Natural killer cell treated with Interleukin-12 subunit alpha and Interleukin-12 subunit beta and Interleukin-15 and Interleukin-18, amount 100 ng/mL, for 72 hours (primary cell): ENCODE data around the gene SLC22A4. TPM values are rescaled to one million over a fixed set of nuclear protein-coding genes. Genes with fewer than 3 reads are reported as not detected.

ENCODE experiments used
- ATAC-seq, 2 donors: fragments of 150-1000 bp; cut with Tn5 transposase in 1 of 2; sonication (Bioruptor Pico), chemical (Tn5 transposase) in 1 of 2; 2 replicates each; pipeline ENCODE4 v1.10.0; 2021
- DNase-seq: peaks from one replicate; pipeline ENCODE4 v3.0.0; 2022; ENCODE audit warnings: low spot score
- H3K27ac Mint-ChIP-seq, 2 donors: 1 replicate in 1 of 2; 2 replicates in 1 of 2; pipeline ENCODE4 v1.8.0; 2022; ENCODE audit warnings: mixed read lengths in 2 of 2, mild to moderate bottlenecking in 1 of 2, moderate library complexity in 1 of 2
- H3K27me3 Mint-ChIP-seq, 2 donors: 1 replicate in 1 of 2; 2 replicates in 1 of 2; pipeline ENCODE4 v1.8.0; 2022; ENCODE audit warnings: mixed read lengths in 2 of 2
- H3K36me3 Mint-ChIP-seq: one replicate; pipeline ENCODE4 v1.8.0; 2022; ENCODE audit warnings: mixed read lengths
- H3K4me1 Mint-ChIP-seq, 2 donors: 1 replicate in 1 of 2; 2 replicates in 1 of 2; pipeline ENCODE4 v1.8.0; 2022; ENCODE audit warnings: low read depth in 2 of 2, mixed read lengths in 2 of 2, mild to moderate bottlenecking in 1 of 2
- H3K4me3 Mint-ChIP-seq: one replicate; pipeline ENCODE4 v1.8.0; 2022; ENCODE audit warnings: mixed read lengths
- H3K9me3 Mint-ChIP-seq: 2 replicates; pipeline ENCODE4 v1.8.0; 2022; ENCODE audit warnings: mixed read lengths
- total RNA-seq, 2 donors: library from RNA; stranded (reverse); gene quantifications; one replicate each; pipeline ENCODE4 v1.2.3, GENCODE V29; 2022

SLC22A4 gene
- 1 to 10 TPM in 1 of 2 donors, under 1 TPM in 1; 0.93 to 2.5 TPM for total RNA-seq

- Mint-ChIP-seq H3K36me3 (no peaks in the 10 kb centered on the region), H3K9me3 (no peaks in the 10 kb centered on the region), H3K27ac (peak within 1 kb of the TSS; percentile 83 to 86), H3K4me3 (peak within 1 kb of the TSS; percentile 89), H3K4me1 (peaks cover 30 to 36% of the 10 kb centered on the region in 2 donors), H3K27me3 (peaks cover 15 to 22% of the 10 kb centered on the region in 2 donors)
- DNase-seq = peak; percentile 86
- peak; percentile 80 to 85 for ATAC-seq
Measured at GRCh38 chr5:132293992-132294727, at the start of gene SLC22A4. Gene SLC22A4 (plus strand): TSS chr5:132294394. CDS start chr5:132294617, 223 bp downstream.

- Mint-ChIP-seq H3K27me3 (peaks cover 16 to 35% of the 10 kb centered on the region in 2 donors), H3K9me3 (peaks cover 11% of the 10 kb centered on the region), H3K4me1 (no peaks in the 10 kb centered on the region), H3K36me3 (peaks cover 28% of the 10 kb centered on the region), H3K4me3 (no peak overlapping the region), H3K27ac (no peak overlapping the region)
- no peak for ATAC-seq
- no peak for DNase-seq
Measured at GRCh38 chr5:132245593-132245992, 48.6 kb upstream of the SLC22A4 start.

GRCh38 chr5:132246806-132247205 is 47.4 kb upstream of the SLC22A4 start:
- Mint-ChIP-seq H3K27ac (no peak overlapping the region), H3K27me3 (peaks cover 16 to 35% of the 10 kb centered on the region in 2 donors), H3K9me3 (peaks cover 11% of the 10 kb centered on the region), H3K36me3 (peaks cover 28% of the 10 kb centered on the region), H3K4me3 (no peak overlapping the region), H3K4me1 (no peaks in the 10 kb centered on the region)
- no peak for DNase-seq
- ATAC-seq = no peak

GRCh38 chr5:132250547-132250946 is 43.6 kb upstream of the SLC22A4 start:
- ATAC-seq = no peak
- Mint-ChIP-seq H3K4me1 (no peaks in the 10 kb centered on the region), H3K36me3 (peaks cover 14% of the 10 kb centered on the region), H3K27ac (no peak overlapping the region), H3K27me3 (peaks cover 6 to 21% of the 10 kb centered on the region in 2 donors), H3K9me3 (peaks cover 3% of the 10 kb centered on the region), H3K4me3 (no peak overlapping the region)
- no peak for DNase-seq

- Mint-ChIP-seq H3K4me3 (no peak overlapping the region), H3K36me3 (peaks cover 9% of the 10 kb centered on the region), H3K27me3 (peaks cover 6 to 18% of the 10 kb centered on the region in 2 donors), H3K27ac (no peak overlapping the region), H3K4me1 (no peaks in the 10 kb centered on the region), H3K9me3 (no peaks in the 10 kb centered on the region)
- ATAC-seq = peak in 1 of 2 donors; percentile 43
- peak; percentile 59 for DNase-seq
Measured at GRCh38 chr5:132251220-132251725, 42.9 kb upstream of the SLC22A4 start.

GRCh38 chr5:132253008-132253441 is 41.2 kb upstream of the SLC22A4 start:
- ATAC-seq (no peak), DNase-seq (peak; percentile 13)
- Mint-ChIP-seq H3K27ac (no peak overlapping the region), H3K36me3 (no peaks in the 10 kb centered on the region), H3K4me3 (no peak overlapping the region), H3K27me3 (peaks cover 10 to 17% of the 10 kb centered on the region in 2 donors), H3K4me1 (no peaks in the 10 kb centered on the region), H3K9me3 (no peaks in the 10 kb centered on the region)

GRCh38 chr5:132253452-132254320 is 40.5 kb upstream of the SLC22A4 start:
- Mint-ChIP-seq H3K27me3 (peaks cover 10 to 17% of the 10 kb centered on the region in 2 donors), H3K9me3 (no peaks in the 10 kb centered on the region), H3K4me3 (no peak overlapping the region), H3K4me1 (no peaks in the 10 kb centered on the region), H3K27ac (no peak overlapping the region), H3K36me3 (no peaks in the 10 kb centered on the region)
- ATAC-seq (peak; percentile 18 to 28), DNase-seq (peak; percentile 44)

- H3K4me1 Mint-ChIP-seq = no peaks in the 10 kb centered on the region
- ATAC-seq (no peak), DNase-seq (peak; percentile 46)
- no peaks in the 10 kb centered on the region for H3K9me3 Mint-ChIP-seq
- peaks cover 10 to 17% of the 10 kb centered on the region in 2 donors for H3K27me3 Mint-ChIP-seq
- no peak overlapping the region for H3K27ac Mint-ChIP-seq
- no peaks in the 10 kb centered on the region for H3K36me3 Mint-ChIP-seq
- H3K4me3 Mint-ChIP-seq = no peak overlapping the region
Measured at GRCh38 chr5:132254321-132254977, 39.7 kb upstream of the SLC22A4 start.

GRCh38 chr5:132256086-132256782 is 38.0 kb upstream of the SLC22A4 start:
- Mint-ChIP-seq H3K9me3 (no peaks in the 10 kb centered on the region), H3K4me3 (no peak overlapping the region), H3K36me3 (no peaks in the 10 kb centered on the region), H3K4me1 (peaks cover 0 to 5% of the 10 kb centered on the region in 2 donors), H3K27me3 (peaks cover 11% of the 10 kb centered on the region in 2 donors), H3K27ac (peak overlapping the region in 1 of 2 donors; percentile 13)
- ATAC-seq = no peak
- DNase-seq = no peak

GRCh38 chr5:132256783-132257130 is 37.4 kb upstream of the SLC22A4 start:
- H3K4me3 Mint-ChIP-seq = no peak overlapping the region
- no peak for DNase-seq
- peak overlapping the region in 1 of 2 donors; percentile 13 for H3K27ac Mint-ChIP-seq
- H3K36me3 Mint-ChIP-seq = no peaks in the 10 kb centered on the region
- H3K4me1 Mint-ChIP-seq = peaks cover 0 to 5% of the 10 kb centered on the region in 2 donors
- H3K27me3 Mint-ChIP-seq = peaks cover 11% of the 10 kb centered on the region in 2 donors
- ATAC-seq = no peak
- H3K9me3 Mint-ChIP-seq = no peaks in the 10 kb centered on the region

- DNase-seq = no peak
- Mint-ChIP-seq H3K9me3 (no peaks in the 10 kb centered on the region), H3K27ac (peak within 1 kb of the TSS in 1 of 2 donors; percentile 13), H3K27me3 (peaks cover 11% of the 10 kb centered on the region in 2 donors), H3K4me1 (peaks cover 0 to 5% of the 10 kb centered on the region in 2 donors), H3K4me3 (no peak within 1 kb of the TSS), H3K36me3 (no peaks in the 10 kb centered on the region)
- ATAC-seq = no peak
Measured at GRCh38 chr5:132257131-132258101, 36.8 kb upstream of the SLC22A4 start, which contains the start of gene PDLIM4. Gene PDLIM4 (plus strand): TSS chr5:132257696. CDS start chr5:132257735, 39 bp downstream.
